GM19099 (cell line): ENCODE data around the gene MPIG6B.
A peak's percentile ranks its signal among the peaks of the same experiment; 100 is the strongest.

Experiments used
- POLR2A ChIP-seq: IDR thresholded peaks from 3 replicates; pipeline ENCODE4 v1.6.1; 2011; ENCODE audit warnings: low read depth; ENCODE audit not compliant: insufficient read length; ENCODE audit errors: extremely low read depth

Gene MPIG6B, protein sequence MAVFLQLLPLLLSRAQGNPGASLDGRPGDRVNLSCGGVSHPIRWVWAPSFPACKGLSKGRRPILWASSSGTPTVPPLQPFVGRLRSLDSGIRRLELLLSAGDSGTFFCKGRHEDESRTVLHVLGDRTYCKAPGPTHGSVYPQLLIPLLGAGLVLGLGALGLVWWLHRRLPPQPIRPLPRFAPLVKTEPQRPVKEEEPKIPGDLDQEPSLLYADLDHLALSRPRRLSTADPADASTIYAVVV

GRCh38 chr6:31723245-31723979, at the start of gene MPIG6B:
MPIG6B (plus strand) TSS chr6:31723373; CDS start chr6:31723384, 11 bp downstream.
- no peak for TF ChIP-seq POLR2A

DNA sequence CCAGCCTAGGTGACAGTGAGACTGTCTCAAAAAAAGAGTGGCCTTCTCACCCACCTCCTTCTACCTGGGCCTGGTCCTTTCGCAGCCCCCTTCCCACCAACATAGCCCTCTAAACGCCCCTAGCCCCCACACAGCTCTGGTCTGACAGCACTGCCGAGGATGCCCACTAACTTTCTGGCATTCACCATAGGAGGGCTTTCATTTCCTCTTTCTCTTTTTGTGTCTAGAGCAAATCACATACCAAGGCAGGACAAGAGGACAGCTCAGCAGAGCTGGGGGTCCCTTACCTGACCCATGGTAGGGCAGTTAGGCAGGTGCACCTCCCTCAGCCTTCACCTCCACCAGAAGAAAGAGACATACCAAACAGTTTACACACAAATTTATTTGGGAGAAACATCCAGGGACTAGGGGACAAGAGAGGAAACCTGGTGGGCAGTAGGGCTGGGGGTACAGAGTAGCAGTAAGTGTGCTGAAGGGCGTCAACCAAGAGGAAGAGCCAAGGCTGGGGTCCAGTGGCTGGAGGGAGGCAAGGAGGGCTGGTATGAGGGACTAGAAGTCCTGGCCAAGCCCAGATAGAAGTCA, 46.8 kb upstream of the MPIG6B start:
- no peak for TF ChIP-seq POLR2A

DNA sequence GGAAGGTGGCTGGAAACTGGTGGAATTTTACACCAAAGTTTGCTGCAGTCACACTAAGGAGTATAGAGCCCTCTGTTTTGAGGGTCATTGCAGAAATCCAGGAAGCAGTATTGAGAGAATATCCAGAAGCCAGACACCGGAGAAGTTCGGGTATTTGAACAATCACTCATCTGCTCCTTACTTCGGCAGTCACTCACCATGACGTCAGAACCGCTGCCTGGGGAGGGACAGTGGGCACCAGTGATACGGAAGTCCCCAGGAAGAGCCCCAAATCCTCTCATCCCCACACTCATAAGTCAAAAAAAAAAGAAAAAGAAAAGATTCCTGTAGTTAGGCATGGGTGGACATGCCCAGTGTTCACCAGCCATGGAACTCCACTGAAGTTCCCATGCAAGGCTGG, 46.3 kb upstream of the MPIG6B start:
- no peak for TF ChIP-seq POLR2A

- TF ChIP-seq POLR2A = no peak
Observed at GRCh38 chr6:31677955-31678354, 45.2 kb upstream of the MPIG6B start.

GRCh38 chr6:31680226-31681134, 42.7 kb upstream of the MPIG6B start, which contains the start of gene LY6G5C:
LY6G5C (minus strand) TSS chr6:31681067; CDS start chr6:31680373, 694 bp downstream.
- peak; percentile 6 for TF ChIP-seq POLR2A

DNA sequence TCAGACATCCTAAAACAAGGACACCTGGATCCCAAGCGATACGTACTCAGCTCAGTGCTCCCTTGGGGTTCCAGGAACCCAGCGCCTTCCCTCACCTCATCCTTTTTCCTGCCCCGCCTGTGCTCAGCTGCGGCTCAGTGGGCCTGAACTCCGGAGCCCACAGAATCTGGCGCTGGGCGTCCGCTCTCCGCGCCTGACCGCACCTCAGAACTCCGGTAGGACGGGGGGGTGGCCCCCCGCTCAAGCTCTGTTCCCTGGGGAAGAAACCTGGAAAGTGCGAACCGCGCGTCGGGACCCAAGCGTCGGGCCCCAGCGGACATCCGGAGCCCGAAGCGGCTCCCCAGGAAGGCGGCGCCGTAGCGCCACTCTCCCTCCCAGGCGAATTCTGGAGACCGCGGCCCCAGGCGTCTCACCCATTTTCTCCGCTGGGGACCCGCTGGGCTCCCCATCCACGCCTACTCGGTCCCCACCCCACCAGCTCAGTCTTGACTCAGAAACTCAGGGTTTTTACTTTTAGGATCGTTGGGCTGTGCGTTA, 42.0 kb upstream of the MPIG6B start:
- TF ChIP-seq POLR2A = no peak

- no peak for TF ChIP-seq POLR2A
Observed at GRCh38 chr6:31683591-31683990, 39.6 kb upstream of the MPIG6B start.

- TF ChIP-seq POLR2A = no peak
Observed at GRCh38 chr6:31686483-31686882, 36.7 kb upstream of the MPIG6B start.

DNA sequence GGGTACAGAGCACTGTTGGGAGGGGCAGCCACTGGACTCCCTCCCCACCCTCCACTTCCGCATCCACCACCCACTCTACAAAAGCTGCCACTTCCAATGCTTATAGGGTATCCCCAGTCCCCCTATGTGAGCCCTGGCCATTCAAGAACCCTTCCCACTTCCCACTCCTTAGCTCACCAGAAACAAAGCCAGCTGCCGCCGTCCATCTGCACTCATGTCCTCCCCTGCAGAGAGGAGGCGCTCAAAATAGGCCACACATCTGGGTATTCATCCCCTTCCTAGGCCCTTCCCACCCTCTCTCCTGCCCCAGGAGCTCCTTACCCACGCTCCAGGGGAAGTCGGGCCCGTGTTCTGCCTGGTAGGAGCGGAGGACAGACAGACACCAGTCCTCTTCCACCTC, 35.9 kb upstream of the MPIG6B start:
- TF ChIP-seq POLR2A = no peak

DNA sequence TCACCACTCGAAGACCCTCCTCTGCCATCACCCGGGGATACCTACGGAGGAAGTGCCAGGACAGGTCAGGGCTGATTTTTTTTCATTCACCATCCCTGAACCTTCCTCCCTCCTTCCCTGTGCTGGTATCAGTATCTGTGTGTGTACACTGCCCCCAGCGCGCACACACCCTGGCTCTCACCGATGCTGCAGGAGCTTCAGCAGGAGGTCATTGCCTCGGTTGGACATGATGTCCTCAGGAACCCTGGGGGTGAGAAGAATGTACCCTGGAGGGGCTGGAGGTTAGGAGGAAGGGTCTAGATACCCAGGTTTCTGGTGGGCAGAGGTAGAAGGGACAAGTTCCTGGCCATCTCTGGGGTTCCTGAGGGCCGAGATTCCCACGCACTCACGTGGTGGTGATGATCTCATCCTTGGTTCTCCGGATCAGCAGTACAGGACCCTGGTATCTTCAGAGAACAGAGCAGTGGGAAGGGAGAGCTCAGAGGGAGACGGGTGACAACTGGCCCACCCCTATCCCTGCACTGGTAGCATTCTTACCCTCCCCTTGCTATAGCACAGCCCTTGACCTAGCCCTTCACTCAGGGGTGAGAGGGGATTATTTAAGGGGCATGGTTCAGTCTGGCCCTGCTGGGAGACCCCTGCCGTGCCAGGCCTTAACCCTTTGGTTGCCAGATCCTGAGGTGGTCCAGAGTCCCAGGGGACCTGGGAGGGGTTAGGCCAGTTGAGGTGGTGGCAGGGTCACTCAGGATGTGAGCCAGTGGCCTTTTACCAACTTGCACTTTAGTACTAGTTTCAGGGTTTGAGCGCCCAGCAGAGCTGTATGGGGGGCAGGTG, 35.1 kb upstream of the MPIG6B start:
- no peak for TF ChIP-seq POLR2A

- no peak for TF ChIP-seq POLR2A
Observed at GRCh38 chr6:31689249-31690110, 33.7 kb upstream of the MPIG6B start.

- no peak for TF ChIP-seq POLR2A
Observed at GRCh38 chr6:31690231-31691077, 32.7 kb upstream of the MPIG6B start.
